ENCODE measurements around the gene NTHL1.

The NTHL1 gene

GRCh38 chr16:2061023-2061422 lies 13.4 kb upstream of the NTHL1 start:
- no peak overlapping the region for H3K27ac ChIP-seq
- no peak for TF ChIP-seq ZFX (IDR thresholded peaks at IDR 0.05)
- TF ChIP-seq CTCF (conservative IDR thresholded peaks at IDR 0.05) = no peak

- no peak overlapping the region for H3K27ac ChIP-seq
- TF ChIP-seq CTCF (conservative IDR thresholded peaks at IDR 0.05) = no peak
- TF ChIP-seq ZFX (IDR thresholded peaks at IDR 0.05) = no peak
Measured at GRCh38 chr16:2060346-2060745, 12.7 kb upstream of the NTHL1 start.

GRCh38 chr16:2058872-2059271 lies 11.2 kb upstream of the NTHL1 start:
- TF ChIP-seq CTCF (conservative IDR thresholded peaks at IDR 0.05) (no peak), ZFX (IDR thresholded peaks at IDR 0.05) (no peak)
- no peak overlapping the region for H3K27ac ChIP-seq

GRCh38 chr16:2058420-2058819 lies 10.8 kb upstream of the NTHL1 start:
- H3K27ac ChIP-seq = no peak overlapping the region

GRCh38 chr16:2057438-2057837 lies 9.8 kb upstream of the NTHL1 start:
- no peak overlapping the region for H3K27ac ChIP-seq
- TF ChIP-seq ZFX (IDR thresholded peaks at IDR 0.05) (no peak), CTCF (conservative IDR thresholded peaks at IDR 0.05) (no peak)

More at GRCh38 chr16:2058420-2058819, 10.8 kb upstream of the NTHL1 start:
- TF ChIP-seq ZFX (IDR thresholded peaks at IDR 0.05) = no peak
- no peak for TF ChIP-seq CTCF (conservative IDR thresholded peaks at IDR 0.05)

- H3K27ac ChIP-seq = no peak overlapping the region
Measured at GRCh38 chr16:2056681-2057407, 9.2 kb upstream of the NTHL1 start.

More at GRCh38 chr16:2056681-2057407, 9.2 kb upstream of the NTHL1 start:
- TF ChIP-seq ZFX (IDR thresholded peaks at IDR 0.05) (no peak), CTCF (conservative IDR thresholded peaks at IDR 0.05) (no peak)
